IPS-18a (cell line): Measurements from ENCODE around the gene SLC2A2.

Source experiments
- H3K27ac ChIP-seq: one replicate; pipeline ENCODE4 v1.5.1; 2013; ENCODE audit warnings: low read length
- H3K27me3 ChIP-seq: one replicate; pipeline ENCODE4 v1.6.1; 2013; ENCODE audit warnings: mild to moderate bottlenecking, low read length; ENCODE audit not compliant: control insufficient read depth, insufficient read depth
- H3K36me3 ChIP-seq: one replicate; pipeline ENCODE4 v1.6.1; 2013; ENCODE audit warnings: low read depth, low read length; ENCODE audit not compliant: control insufficient read depth
- H3K4me1 ChIP-seq: one replicate; pipeline ENCODE4 v1.6.1; 2013; ENCODE audit warnings: low read depth, low read length; ENCODE audit not compliant: control insufficient read depth
- H3K4me3 ChIP-seq: one replicate; pipeline ENCODE4 v1.5.1; 2013; ENCODE audit warnings: low read length
- H3K9ac ChIP-seq: one replicate; pipeline ENCODE4 v1.6.1; 2013; ENCODE audit warnings: mild to moderate bottlenecking, low read length, moderate library complexity
- H3K9me3 ChIP-seq: one replicate; pipeline ENCODE4 v1.6.1; 2013; ENCODE audit warnings: low read depth, low read length; ENCODE audit not compliant: control insufficient read depth

Gene SLC2A2

DNA sequence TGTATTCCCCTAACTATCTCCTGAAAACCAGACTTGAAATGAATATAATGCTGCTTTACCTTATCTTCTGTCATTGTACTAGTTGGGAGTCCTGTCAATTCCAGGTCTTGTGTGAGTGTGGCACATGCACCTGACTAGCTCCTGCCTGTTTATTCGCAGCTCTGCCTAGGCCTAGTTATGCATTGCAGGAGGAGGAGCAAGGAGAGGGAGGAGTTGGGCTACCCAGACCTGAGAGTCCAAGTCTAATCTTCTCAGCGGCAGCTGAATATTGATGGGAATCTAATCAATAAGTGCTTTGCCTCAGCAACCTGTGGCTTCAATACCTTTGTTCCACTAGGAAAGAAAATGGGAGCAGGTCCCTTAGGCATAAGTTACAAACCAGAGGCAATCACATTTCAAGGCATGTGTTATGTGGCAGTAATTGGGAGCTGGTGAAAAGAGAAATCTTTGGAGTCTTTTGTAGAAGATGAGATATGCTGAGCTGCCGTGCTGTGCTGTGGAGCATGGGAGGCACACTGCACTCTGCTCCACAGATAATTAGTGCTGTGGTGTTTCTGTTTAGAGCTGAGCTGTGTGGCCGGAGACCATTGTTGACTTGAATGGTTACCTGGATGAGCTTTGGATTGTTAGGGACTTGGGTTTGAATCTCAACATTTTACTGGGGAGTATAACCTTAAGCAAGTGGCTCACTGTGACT, at the start of gene SLC2A2:
SLC2A2 (minus strand) TSS at position 124 of the 697 bp plus-strand sequence; CDS start at position 74, 50 bp downstream.
- Histone ChIP-seq H3K27ac (no peak within 1 kb of the TSS), H3K27me3 (no peaks in the 10 kb centered on the region), H3K9ac (no peak within 1 kb of the TSS), H3K9me3 (no peaks in the 10 kb centered on the region), H3K4me1 (no peaks in the 10 kb centered on the region), H3K4me3 (no peak within 1 kb of the TSS), H3K36me3 (no peaks in the 10 kb centered on the region)

DNA sequence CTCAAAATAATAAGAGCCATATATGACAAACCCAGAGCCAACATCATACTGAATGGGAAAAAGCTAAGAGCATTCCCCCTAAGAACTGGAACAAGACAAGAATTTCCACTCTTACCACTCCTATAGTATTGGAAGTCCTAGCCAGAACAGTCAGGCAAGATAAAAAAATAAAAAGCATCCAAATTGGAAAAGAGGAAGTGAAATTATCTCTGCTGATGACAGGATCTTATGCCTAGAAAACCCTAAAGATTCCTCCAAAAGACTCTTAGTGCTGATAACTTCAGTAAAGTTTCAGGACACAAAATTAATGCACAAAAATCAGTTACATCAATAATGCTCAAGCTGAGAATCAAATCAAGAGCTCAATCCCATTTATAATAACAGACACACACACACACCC, 45.9 kb upstream of the SLC2A2 start:
- Histone ChIP-seq H3K4me3 (no peak overlapping the region), H3K27me3 (no peaks in the 10 kb centered on the region), H3K4me1 (no peaks in the 10 kb centered on the region), H3K27ac (no peak overlapping the region), H3K36me3 (peaks cover 13% of the 10 kb centered on the region), H3K9ac (no peak overlapping the region), H3K9me3 (no peaks in the 10 kb centered on the region)

DNA sequence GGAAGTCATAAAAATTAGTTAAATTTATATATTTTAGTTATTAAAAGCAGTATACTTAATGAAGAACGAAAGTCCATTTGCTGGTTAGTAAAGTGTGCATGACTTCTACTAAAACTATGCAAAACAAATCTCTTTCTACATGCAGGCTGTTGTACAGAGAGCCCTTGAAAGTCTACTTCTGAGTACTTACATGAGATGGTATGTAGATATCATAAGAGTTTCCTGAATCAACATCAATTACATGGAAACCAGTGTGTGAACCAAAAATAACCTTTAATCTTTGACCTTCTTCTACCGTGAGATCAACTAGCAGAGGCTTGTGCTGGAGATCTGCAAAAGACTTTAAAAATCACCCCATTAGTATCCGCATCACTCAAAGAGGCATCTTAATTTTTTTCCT, 42.1 kb upstream of the SLC2A2 start:
- Histone ChIP-seq H3K36me3 (peaks cover 13% of the 10 kb centered on the region), H3K27ac (no peak overlapping the region), H3K9ac (no peak overlapping the region), H3K4me3 (no peak overlapping the region), H3K4me1 (no peaks in the 10 kb centered on the region), H3K9me3 (no peaks in the 10 kb centered on the region), H3K27me3 (no peaks in the 10 kb centered on the region)

DNA sequence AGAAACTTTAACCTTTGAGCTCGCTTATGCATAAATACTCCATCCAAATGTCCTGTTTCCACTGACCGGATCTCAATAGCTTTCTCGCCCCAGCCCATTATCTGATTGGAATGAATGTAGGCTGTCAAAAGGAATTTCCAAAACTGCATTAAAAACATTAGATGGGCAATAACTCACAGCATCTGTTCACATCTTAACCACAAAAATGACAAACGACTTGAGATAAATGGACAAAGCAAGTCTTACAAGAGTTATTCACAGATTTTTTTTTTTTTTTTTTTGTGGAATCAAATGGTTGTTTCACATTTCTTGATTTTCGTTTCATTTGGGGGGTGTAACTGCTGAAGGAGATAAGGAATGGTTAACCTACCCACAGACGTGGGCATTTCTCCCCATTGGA, 39.7 kb upstream of the SLC2A2 start:
- no peak overlapping the region for H3K4me3 ChIP-seq
- H3K36me3 ChIP-seq: peaks cover 8% of the 10 kb centered on the region
- H3K9ac ChIP-seq: no peak overlapping the region
- H3K9me3 ChIP-seq: no peaks in the 10 kb centered on the region
- no peak overlapping the region for H3K27ac ChIP-seq
- H3K4me1 ChIP-seq: peaks cover 13% of the 10 kb centered on the region
- H3K27me3 ChIP-seq: no peaks in the 10 kb centered on the region

DNA sequence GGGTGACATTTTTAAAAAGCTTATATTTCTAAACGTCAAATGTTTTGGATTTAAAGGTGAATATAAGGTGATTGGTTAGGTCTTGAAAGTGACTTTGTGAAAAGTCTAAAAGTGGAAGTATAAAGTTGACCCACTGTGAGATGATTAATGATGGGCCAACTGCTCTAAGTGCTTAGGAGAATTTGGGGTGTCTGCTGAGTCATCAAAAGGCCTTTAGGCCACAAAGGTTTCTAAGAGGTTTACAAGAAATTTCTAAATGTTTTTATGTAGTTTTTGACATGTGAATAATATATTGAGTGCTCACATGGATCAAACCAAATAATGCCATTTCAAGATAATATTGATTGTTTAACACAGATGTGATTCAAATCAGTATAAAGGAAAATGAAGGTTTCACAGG, 39.2 kb upstream of the SLC2A2 start:
- Histone ChIP-seq H3K27ac (no peak overlapping the region), H3K27me3 (no peaks in the 10 kb centered on the region), H3K9ac (no peak overlapping the region), H3K4me1 (peaks cover 13% of the 10 kb centered on the region), H3K9me3 (no peaks in the 10 kb centered on the region), H3K36me3 (peaks cover 8% of the 10 kb centered on the region), H3K4me3 (no peak overlapping the region)

DNA sequence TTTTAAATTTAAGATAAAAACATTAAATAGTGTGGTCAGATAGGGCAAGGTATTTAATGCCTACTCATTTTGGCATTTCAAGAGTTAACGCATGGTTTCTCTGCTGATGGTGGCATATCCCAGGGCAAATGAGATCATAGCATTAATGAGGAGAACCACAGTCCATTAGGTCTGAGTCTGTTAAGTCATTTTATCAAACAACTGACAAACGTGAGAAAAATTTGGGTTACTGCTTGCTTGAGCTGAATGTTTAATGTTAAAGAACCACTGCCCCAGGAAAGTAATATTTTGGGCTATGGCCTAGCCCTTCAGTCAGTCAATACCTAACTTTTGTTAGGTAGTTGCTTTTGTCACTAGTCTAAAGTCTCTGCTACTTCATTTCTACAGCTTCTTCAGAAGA, 37.9 kb upstream of the SLC2A2 start:
- H3K4me3 ChIP-seq: no peak overlapping the region
- H3K27me3 ChIP-seq: no peaks in the 10 kb centered on the region
- peaks cover 8% of the 10 kb centered on the region for H3K36me3 ChIP-seq
- H3K9ac ChIP-seq: no peak overlapping the region
- no peaks in the 10 kb centered on the region for H3K9me3 ChIP-seq
- H3K4me1 ChIP-seq: peaks cover 13% of the 10 kb centered on the region
- H3K27ac ChIP-seq: no peak overlapping the region

DNA sequence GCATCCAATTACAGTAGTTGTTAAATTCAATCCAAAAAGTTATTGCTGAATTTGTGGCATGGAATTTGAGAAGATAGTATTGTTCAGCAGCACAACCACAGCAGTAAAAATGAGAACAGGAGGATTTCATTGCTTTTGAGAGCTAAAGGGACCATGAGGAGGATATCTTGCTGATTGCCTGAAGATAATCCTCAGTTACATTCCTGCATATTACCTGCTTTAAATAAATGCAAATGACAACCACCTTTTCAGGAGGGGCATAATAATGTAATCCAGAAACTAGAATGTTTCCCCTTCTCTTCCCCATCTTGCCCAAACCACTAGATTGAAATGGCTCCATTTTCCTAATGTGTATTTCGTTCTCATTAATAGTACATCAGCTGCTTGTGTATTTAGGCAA, 35.2 kb upstream of the SLC2A2 start:
- no peaks in the 10 kb centered on the region for H3K27me3 ChIP-seq
- peak overlapping the region; percentile 2 for H3K4me3 ChIP-seq
- no peak overlapping the region for H3K9ac ChIP-seq
- no peaks in the 10 kb centered on the region for H3K9me3 ChIP-seq
- H3K36me3 ChIP-seq: no peaks in the 10 kb centered on the region
- peaks cover 13% of the 10 kb centered on the region for H3K4me1 ChIP-seq
- no peak overlapping the region for H3K27ac ChIP-seq

DNA sequence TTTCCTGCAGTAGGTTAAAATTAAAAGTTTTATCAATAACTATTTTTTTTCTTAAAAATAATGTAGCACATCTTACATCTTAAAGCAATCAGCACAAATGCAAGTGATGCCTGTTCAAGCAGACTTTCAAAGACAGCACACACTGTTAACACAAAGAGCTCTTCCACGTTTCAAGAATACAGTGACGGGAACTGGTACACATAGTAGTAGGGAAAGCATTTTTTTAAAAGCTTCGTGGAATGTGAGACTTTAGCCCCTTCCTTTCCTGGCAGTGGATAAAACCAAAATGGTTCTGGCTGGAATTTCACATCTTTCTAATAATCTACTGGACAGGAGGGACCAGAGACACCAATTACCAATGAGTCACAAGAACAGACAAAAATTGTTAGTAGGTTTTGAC, 33.5 kb upstream of the SLC2A2 start:
- Histone ChIP-seq H3K27me3 (no peaks in the 10 kb centered on the region), H3K36me3 (no peaks in the 10 kb centered on the region), H3K9me3 (no peaks in the 10 kb centered on the region), H3K4me3 (no peak overlapping the region), H3K9ac (no peak overlapping the region), H3K27ac (no peak overlapping the region), H3K4me1 (peaks cover 13% of the 10 kb centered on the region)

DNA sequence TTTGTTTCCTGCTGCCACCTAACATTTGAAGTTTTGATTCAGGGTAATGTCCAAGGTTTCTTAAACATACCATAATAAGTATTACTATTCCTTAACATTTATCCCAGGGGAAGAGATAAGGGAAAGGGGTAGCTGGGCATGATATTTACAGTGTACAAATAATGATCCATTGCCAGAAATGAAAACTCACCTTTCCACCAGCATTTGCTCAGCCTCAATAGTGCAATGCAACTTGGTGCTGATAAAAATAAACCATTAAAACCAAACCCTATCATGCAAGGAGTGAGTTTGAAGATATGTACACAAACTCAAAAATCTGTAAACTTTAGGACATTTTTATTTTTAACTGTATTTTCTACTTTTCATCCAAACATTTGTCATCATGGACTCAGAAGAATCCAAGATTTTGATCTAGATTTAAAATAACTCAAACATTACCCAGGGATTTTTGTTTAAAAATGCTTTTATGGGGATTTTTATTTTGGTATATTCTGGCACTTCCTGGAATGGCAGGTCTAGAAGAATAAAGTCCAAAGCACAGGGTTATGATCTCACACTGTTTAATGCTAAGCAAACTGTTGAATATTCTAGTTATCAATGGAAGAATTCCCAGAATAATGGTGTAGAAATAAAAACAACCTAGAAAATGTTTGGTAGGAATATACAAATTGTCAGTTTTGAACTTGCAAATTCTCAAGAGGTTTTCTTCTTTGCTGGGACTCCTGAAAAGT, 32.5 kb upstream of the SLC2A2 start:
- Histone ChIP-seq H3K9ac (no peak overlapping the region), H3K27me3 (no peaks in the 10 kb centered on the region), H3K9me3 (no peaks in the 10 kb centered on the region), H3K4me1 (peaks cover 13% of the 10 kb centered on the region), H3K36me3 (no peaks in the 10 kb centered on the region), H3K4me3 (no peak overlapping the region), H3K27ac (no peak overlapping the region)

DNA sequence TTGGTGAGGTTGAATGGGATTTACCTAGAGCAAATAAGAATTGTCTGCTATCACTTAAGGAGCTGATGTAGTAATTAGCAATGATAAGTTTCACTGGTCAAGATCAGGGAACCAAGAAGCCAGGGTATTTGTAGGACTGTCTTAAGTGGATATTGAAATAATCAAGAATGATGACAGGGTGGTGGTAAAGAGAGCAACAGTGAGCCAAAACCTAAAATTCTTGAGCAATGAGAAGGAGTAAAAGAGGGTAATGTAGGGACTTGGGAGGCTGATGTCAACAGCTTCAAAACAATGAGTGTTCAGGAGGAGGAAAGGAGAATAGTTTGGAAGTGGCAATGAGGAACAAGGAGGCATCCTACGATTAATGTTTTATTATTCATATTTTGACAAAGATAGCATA, 31.5 kb upstream of the SLC2A2 start:
- peaks cover 13% of the 10 kb centered on the region for H3K4me1 ChIP-seq
- no peak overlapping the region for H3K4me3 ChIP-seq
- no peaks in the 10 kb centered on the region for H3K9me3 ChIP-seq
- no peak overlapping the region for H3K27ac ChIP-seq
- no peak overlapping the region for H3K9ac ChIP-seq
- H3K36me3 ChIP-seq: no peaks in the 10 kb centered on the region
- H3K27me3 ChIP-seq: no peaks in the 10 kb centered on the region

DNA sequence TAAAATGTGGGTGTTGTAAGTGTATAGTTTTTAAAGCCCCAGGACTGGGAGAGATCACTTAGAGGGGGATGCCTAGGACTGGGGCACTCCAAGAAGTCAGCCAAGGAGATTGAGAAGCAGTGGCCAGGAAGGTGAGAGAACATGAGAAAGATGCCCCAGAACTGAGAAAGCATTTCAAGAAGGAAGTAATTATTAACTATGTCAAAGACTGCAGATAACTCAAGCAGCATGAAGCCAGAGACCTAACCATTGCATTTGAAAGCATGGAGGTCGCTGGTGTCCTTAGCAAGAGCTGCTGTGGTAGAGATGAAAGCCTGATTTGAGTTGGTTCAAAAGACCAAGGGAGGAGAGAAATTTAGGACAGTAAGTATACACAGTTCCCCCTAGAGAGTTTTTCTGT, 30.6 kb upstream of the SLC2A2 start:
- no peaks in the 10 kb centered on the region for H3K27me3 ChIP-seq

DNA sequence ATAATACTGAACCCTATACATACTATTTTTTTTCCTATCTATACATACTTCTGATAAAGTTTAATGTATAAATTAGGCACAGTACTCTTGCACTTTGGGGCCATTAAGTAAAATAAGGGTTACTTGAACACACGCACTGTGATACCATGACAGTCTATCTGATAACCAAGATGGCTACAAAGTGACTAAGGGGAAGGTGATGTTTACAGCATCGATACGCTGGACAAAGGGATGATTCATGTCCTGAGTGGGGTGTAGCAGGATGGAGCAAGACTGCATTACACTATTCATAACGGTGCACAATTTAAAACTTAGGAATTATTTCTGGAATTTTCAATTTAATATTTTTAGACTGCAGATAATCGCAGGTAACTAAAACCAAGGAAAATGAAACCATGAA, 30.0 kb upstream of the SLC2A2 start:
- Histone ChIP-seq H3K36me3 (no peaks in the 10 kb centered on the region), H3K9me3 (no peaks in the 10 kb centered on the region), H3K9ac (no peak overlapping the region), H3K4me1 (peaks cover 3% of the 10 kb centered on the region), H3K4me3 (no peak overlapping the region), H3K27me3 (no peaks in the 10 kb centered on the region), H3K27ac (no peak overlapping the region)

More for the DNA sequence above, 30.6 kb upstream of the SLC2A2 start:
- Histone ChIP-seq H3K4me1 (peaks cover 8% of the 10 kb centered on the region), H3K4me3 (no peak overlapping the region), H3K36me3 (no peaks in the 10 kb centered on the region), H3K9ac (no peak overlapping the region), H3K27ac (no peak overlapping the region), H3K9me3 (no peaks in the 10 kb centered on the region)
